Central memory CD4-positive, alpha-beta T cell (primary cell): ENCODE data around the gene BTBD3.

Experiments used
- DNase-seq: peaks from one replicate; pipeline ENCODE4 v3.0.0; 2022

BTBD3 gene

GRCh38 chr20:11918391-11918845 lies 725 bp downstream of the BTBD3 start:
- DNase-seq = no peak

GRCh38 chr20:11918981-11919380 lies 1.3 kb downstream of the BTBD3 start:
- no peak for DNase-seq

GRCh38 chr20:11919581-11919980 lies 1.9 kb downstream of the BTBD3 start:
- no peak for DNase-seq

GRCh38 chr20:11920083-11920482 lies 2.4 kb downstream of the BTBD3 start:
- DNase-seq = no peak

- no peak for DNase-seq
These were observed 3.6 kb downstream of the BTBD3 start for GRCh38 chr20:11921321-11921720.

- no peak for DNase-seq
These were observed 4.9 kb downstream of the BTBD3 start for GRCh38 chr20:11922561-11922960.

- no peak for DNase-seq
These were observed 7.2 kb downstream of the BTBD3 start for GRCh38 chr20:11924923-11925322.

GRCh38 chr20:11926292-11926998 lies 8.8 kb downstream of the BTBD3 start:
- DNase-seq = no peak

GRCh38 chr20:11929947-11930346 lies 12.3 kb downstream of the BTBD3 start:
- DNase-seq = no peak

GRCh38 chr20:11935212-11936154 lies 17.8 kb downstream of the BTBD3 start:
- no peak for DNase-seq

- no peak for DNase-seq
These were observed 18.5 kb downstream of the BTBD3 start for GRCh38 chr20:11936157-11936556.

GRCh38 chr20:11937230-11937629 lies 19.5 kb downstream of the BTBD3 start:
- DNase-seq = no peak

- no peak for DNase-seq
These were observed 24.0 kb downstream of the BTBD3 start for GRCh38 chr20:11941593-11942246.

- no peak for DNase-seq
These were observed 26.1 kb downstream of the BTBD3 start for GRCh38 chr20:11943778-11944177.

- no peak for DNase-seq
These were observed 31.1 kb downstream of the BTBD3 start for GRCh38 chr20:11948806-11949205.

- no peak for DNase-seq
These were observed 32.0 kb downstream of the BTBD3 start for GRCh38 chr20:11949711-11950110.

GRCh38 chr20:11951696-11952095 lies 34.0 kb downstream of the BTBD3 start:
- no peak for DNase-seq

GRCh38 chr20:11952639-11953038 lies 34.9 kb downstream of the BTBD3 start:
- DNase-seq = no peak

- DNase-seq = no peak
These were observed 40.2 kb downstream of the BTBD3 start for GRCh38 chr20:11957911-11958310.

GRCh38 chr20:11958855-11959254 lies 41.2 kb downstream of the BTBD3 start:
- no peak for DNase-seq

- DNase-seq = no peak
These were observed 47.9 kb downstream of the BTBD3 start for GRCh38 chr20:11965602-11966001.

- no peak for DNase-seq
These were observed 48.5 kb downstream of the BTBD3 start for GRCh38 chr20:11966186-11966585.

- no peak for DNase-seq
These were observed 52.6 kb downstream of the BTBD3 start for GRCh38 chr20:11970243-11970836.
